Measurements from ENCODE around the gene KLK4. TPM values are rescaled to one million over a fixed set of nuclear protein-coding genes. Genes with fewer than 3 reads are reported as not detected.
A peak's percentile ranks its signal among the peaks of the same experiment; 100 is the strongest.

KLK4 gene
- total RNA-seq (2013): not detected
- polyA plus RNA-seq: not detected
- not detected in 2 replicates for polyA minus RNA-seq
- total RNA-seq: 0 to 0.81 (median 0) reads per million in 11 experiments

DNA sequence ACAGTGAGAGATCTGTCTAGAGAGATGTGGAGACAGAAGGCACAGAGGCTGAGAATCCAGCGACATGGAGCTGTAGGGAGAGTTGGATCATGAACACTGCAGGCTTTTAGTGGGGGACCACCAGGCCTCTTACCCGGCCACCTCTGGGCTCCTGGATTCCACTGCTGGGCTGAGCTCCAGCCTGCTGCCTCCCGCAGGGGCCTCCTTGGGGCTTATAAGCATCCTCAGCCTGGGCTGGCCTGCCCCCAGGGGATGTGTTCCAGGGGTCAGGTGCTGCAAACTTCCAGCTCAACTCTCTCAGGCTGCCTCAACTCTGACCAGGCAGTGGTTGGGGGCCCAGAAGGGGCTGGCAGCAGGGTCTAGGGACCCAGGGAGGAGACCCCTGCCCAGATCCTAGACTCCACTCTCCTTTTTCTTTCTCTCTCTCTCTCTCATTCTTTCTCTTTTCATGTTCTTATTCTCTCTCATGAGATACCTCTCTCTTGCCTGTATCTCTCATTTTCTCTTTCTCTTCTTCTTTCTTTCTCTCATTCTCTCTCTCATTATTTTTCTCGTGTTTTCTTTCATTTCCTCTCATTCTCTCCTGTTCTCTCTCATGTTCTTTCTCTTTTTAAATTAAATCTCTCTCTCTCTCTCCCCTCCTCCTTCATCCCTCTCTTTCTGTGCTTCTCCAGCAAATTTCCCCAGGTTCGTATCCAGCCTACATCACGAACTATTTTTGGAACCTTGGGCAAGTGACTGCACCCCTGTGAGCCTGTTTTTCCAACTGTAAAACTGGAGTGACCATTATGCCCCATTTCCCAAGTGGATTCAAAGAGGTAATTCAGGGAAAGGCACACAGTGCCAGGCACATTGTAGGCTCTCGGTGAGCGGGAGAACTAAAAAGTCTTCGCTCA lies at the start of gene KLK4:
Gene KLK4, minus strand, starts transcription at position 190 of the 896 bp plus-strand sequence. CDS start 657 bp downstream, outside the sequence.
- Mint-ChIP-seq H3K9me3 (peaks cover 2 to 12% (median 8%) of the 10 kb centered on the region in 7 donors), H3K27ac (no peak within 1 kb of the TSS), H3K36me3 (no peaks in the 10 kb centered on the region), H3K27me3 (ENCODE audit: low read depth in 3 of 3) (peaks cover 3 to 31% (median 8%) of the 10 kb centered on the region in 3 donors), H3K4me3 (peak within 1 kb of the TSS in 1 of 2 donors; percentile 47), H3K4me1 (peaks cover 5% of the 10 kb centered on the region)
- Histone ChIP-seq H3K79me2 (ENCODE audit: insufficient read depth, low read length) (no peaks in the 10 kb centered on the region), H4K20me1 (ENCODE audit: insufficient read depth, low read length) (no peaks in the 10 kb centered on the region), H3K4me3 (replicated peaks in 1 of 3; ENCODE audit: low read depth in 2 of 3, low read length in 3 of 3) (no peak within 1 kb of the TSS), H3K9me3 (replicated peaks in 1 of 2; ENCODE audit: control insufficient read depth in 1 of 2, insufficient read depth in 1 of 2, low read length in 2 of 2) (peaks cover 6 to 7% of the 10 kb centered on the region in 2 donors), H3K36me3 (replicated peaks in 1 of 2; ENCODE audit: control insufficient read depth in 1 of 2, insufficient read depth in 2 of 2, low read length in 2 of 2) (no peaks in the 10 kb centered on the region), H3K4me1 (ENCODE audit: control insufficient read depth in 1 of 2, insufficient read depth in 2 of 2, low read length in 2 of 2) (peaks cover 0 to 7% of the 10 kb centered on the region in 2 donors), H3K9ac (ENCODE audit: insufficient read depth, low read length, poor library complexity, severe bottlenecking) (no peak within 1 kb of the TSS), H3K4me2 (replicated peaks; ENCODE audit: extremely low read depth, low read length, poor library complexity, severe bottlenecking) (no peak within 1 kb of the TSS), H3K27ac (ENCODE audit: low read depth in 1 of 2, low read length in 2 of 2) (no peak within 1 kb of the TSS), H2AFZ (ENCODE audit: insufficient read depth, low read depth, low read length, poor library complexity, severe bottlenecking) (no peak within 1 kb of the TSS), H3K27me3 (ENCODE audit: control insufficient read depth in 2 of 2, insufficient read depth in 2 of 2, low read length in 2 of 2) (peaks cover 22 to 61% of the 10 kb centered on the region in 2 donors)
- WGBS (ENCODE audit: insufficient coverage): 78% methylated on average over 9 of the region's 9 CpGs
- intact Hi-C loops (cut with micrococcal nuclease): no loop called here
- no peak for DNase-seq
- TF ChIP-seq, protein P1, sequence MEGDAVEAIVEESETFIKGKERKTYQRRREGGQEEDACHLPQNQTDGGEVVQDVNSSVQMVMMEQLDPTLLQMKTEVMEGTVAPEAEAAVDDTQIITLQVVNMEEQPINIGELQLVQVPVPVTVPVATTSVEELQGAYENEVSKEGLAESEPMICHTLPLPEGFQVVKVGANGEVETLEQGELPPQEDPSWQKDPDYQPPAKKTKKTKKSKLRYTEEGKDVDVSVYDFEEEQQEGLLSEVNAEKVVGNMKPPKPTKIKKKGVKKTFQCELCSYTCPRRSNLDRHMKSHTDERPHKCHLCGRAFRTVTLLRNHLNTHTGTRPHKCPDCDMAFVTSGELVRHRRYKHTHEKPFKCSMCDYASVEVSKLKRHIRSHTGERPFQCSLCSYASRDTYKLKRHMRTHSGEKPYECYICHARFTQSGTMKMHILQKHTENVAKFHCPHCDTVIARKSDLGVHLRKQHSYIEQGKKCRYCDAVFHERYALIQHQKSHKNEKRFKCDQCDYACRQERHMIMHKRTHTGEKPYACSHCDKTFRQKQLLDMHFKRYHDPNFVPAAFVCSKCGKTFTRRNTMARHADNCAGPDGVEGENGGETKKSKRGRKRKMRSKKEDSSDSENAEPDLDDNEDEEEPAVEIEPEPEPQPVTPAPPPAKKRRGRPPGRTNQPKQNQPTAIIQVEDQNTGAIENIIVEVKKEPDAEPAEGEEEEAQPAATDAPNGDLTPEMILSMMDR (IDR thresholded peaks at IDR 0.05): no peak

DNA sequence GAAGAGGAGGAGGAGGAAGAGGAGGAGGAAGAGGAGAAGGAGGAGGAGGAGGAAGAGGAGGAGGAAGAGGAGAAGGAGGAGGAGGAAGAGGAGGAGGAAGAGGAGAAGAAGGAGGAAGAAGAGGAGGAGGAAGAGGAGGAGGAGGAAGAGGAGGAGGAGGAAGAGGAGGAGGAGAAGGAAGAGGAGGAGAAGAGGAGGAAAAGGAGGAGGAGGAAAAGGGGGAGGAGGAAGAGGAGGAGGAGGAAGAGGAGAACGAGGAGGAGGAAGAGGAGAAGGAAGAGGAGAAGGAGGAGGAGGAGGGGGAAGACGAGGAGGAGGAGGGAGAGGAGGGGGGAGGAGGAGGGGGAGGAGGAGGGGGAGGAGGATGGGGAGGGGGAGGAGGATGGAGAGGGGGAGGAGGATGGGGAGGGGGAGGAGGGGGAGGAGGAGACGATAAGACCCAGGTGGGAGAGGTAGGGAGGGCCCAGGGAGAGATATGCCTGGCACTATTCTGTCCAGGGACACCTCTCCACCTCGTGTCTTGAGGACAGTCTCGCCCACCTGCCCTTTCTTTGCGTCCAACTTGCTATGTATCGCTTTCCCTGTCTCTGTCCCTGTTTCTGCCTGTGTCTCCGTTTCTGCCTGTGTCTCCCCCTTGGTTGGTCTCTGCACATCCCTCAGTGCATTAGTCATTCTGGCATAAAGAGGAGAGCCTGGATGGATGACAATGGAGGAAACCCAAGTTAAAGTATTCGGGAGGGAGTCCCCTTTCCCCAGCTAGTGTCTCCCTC lies 48.7 kb upstream of the KLK4 start:
- Histone ChIP-seq H3K4me2 (replicated peaks; ENCODE audit: extremely low read depth, low read length, poor library complexity, severe bottlenecking) (no peak overlapping the region), H4K20me1 (ENCODE audit: insufficient read depth, low read length) (no peaks in the 10 kb centered on the region), H3K9me3 (replicated peaks in 1 of 2; ENCODE audit: control insufficient read depth in 1 of 2, insufficient read depth in 1 of 2, low read length in 2 of 2) (no peaks in the 10 kb centered on the region), H3K27me3 (ENCODE audit: control insufficient read depth in 2 of 2, insufficient read depth in 2 of 2, low read length in 2 of 2) (no peaks in the 10 kb centered on the region), H3K27ac (ENCODE audit: low read depth in 1 of 2, low read length in 2 of 2) (no peak overlapping the region), H3K36me3 (replicated peaks in 1 of 2; ENCODE audit: control insufficient read depth in 1 of 2, insufficient read depth in 2 of 2, low read length in 2 of 2) (no peaks in the 10 kb centered on the region), H3K9ac (ENCODE audit: insufficient read depth, low read length, poor library complexity, severe bottlenecking) (no peak overlapping the region), H2AFZ (ENCODE audit: insufficient read depth, low read depth, low read length, poor library complexity, severe bottlenecking) (no peak overlapping the region), H3K4me1 (ENCODE audit: control insufficient read depth in 1 of 2, insufficient read depth in 2 of 2, low read length in 2 of 2) (no peaks in the 10 kb centered on the region), H3K4me3 (replicated peaks in 1 of 3; ENCODE audit: low read depth in 2 of 3, low read length in 3 of 3) (no peak overlapping the region), H3K79me2 (ENCODE audit: insufficient read depth, low read length) (no peaks in the 10 kb centered on the region)
- H3K9me3 Mint-ChIP-seq: peaks cover 3 to 16% (median 5%) of the 10 kb centered on the region in 7 donors
- TF ChIP-seq, protein P1 (IDR thresholded peaks at IDR 0.05): no peak
- H3K36me3 Mint-ChIP-seq: no peaks in the 10 kb centered on the region
- no peak overlapping the region for H3K27ac Mint-ChIP-seq
- intact Hi-C loops (cut with micrococcal nuclease): no loop called here
- H3K4me1 Mint-ChIP-seq: no peaks in the 10 kb centered on the region
- H3K27me3 Mint-ChIP-seq (ENCODE audit: low read depth in 3 of 3): peaks cover 3 to 6% (median 4%) of the 10 kb centered on the region in 3 donors
- WGBS (ENCODE audit: insufficient coverage): 76% methylated on average over 5 of the region's 9 CpGs
- DNase-seq: no peak
- no peak overlapping the region for H3K4me3 Mint-ChIP-seq
